ENCODE measurements around the gene LIN28B.

GRCh38 chr6:105109955-105110895, 153.3 kb downstream of the LIN28B start:
- no peak for TF ChIP-seq POLR2A (IDR thresholded peaks at IDR 0.05)
- TF ChIP-seq, protein P1, sequence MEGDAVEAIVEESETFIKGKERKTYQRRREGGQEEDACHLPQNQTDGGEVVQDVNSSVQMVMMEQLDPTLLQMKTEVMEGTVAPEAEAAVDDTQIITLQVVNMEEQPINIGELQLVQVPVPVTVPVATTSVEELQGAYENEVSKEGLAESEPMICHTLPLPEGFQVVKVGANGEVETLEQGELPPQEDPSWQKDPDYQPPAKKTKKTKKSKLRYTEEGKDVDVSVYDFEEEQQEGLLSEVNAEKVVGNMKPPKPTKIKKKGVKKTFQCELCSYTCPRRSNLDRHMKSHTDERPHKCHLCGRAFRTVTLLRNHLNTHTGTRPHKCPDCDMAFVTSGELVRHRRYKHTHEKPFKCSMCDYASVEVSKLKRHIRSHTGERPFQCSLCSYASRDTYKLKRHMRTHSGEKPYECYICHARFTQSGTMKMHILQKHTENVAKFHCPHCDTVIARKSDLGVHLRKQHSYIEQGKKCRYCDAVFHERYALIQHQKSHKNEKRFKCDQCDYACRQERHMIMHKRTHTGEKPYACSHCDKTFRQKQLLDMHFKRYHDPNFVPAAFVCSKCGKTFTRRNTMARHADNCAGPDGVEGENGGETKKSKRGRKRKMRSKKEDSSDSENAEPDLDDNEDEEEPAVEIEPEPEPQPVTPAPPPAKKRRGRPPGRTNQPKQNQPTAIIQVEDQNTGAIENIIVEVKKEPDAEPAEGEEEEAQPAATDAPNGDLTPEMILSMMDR (IDR thresholded peaks at IDR 0.05) = no peak

Measured in lower leg skin (tissue), 3 donors.